BJ (cell line): ENCODE results near the gene TANC1. TPM values are rescaled to one million over a fixed set of nuclear protein-coding genes. Genes with fewer than 3 reads are reported as not detected.

ENCODE experiments used
- CTCF ChIA-PET: fragments of 350-600 bp; formaldehyde crosslinking; extraction: SDS; loops from one replicate; lab custom pipeline; 2021; ENCODE audit warnings: antibody characterized with exemption, inconsistent platforms; lab: Yijun Ruan, JAX
- POLR2A ChIA-PET: fragments of 300-600 bp; sonication (Branson Sonifier 250); formaldehyde crosslinking; extraction: SDS; loops from one replicate; lab custom pipeline; 2021; ENCODE audit warnings: antibody characterized with exemption; lab: Charles Lee
- DNase-seq: peaks from one replicate; pipeline ENCODE4 v3.0.0-alpha.2; 2011; ENCODE audit warnings: low read depth
- H3K27me3 ChIP-seq: 2 replicates; pipeline ENCODE4 v1.6.0; 2011; ENCODE audit warnings: low read length; ENCODE audit not compliant: control insufficient read depth, insufficient read depth
- H3K36me3 ChIP-seq: 2 replicates; pipeline ENCODE4 v1.5.1; 2011; ENCODE audit warnings: low read length; ENCODE audit not compliant: control insufficient read depth, insufficient read depth
- H3K4me3 ChIP-seq: 2 replicates; pipeline ENCODE4 v1.5.1; 2011; ENCODE audit warnings: low read depth, mild to moderate bottlenecking, control low read depth, low read length
- polyA plus RNA-seq: library from polyadenylated mRNA; depleted of rRNA; stranded (reverse); fragments of >200 nt; gene quantifications from 2 replicates; pipeline ENCODE4 v1.2.3, GENCODE V29; 2011
- TF ChIP-seq, protein P1 (sequence below): IDR thresholded peaks from 2 replicates; pipeline ENCODE4 v1.5.1; 2011; ENCODE audit warnings: low read depth, mild to moderate bottlenecking, control low read depth, inconsistent platforms, low read length, moderate library complexity; ENCODE audit not compliant: insufficient read depth

TANC1 gene
- polyA plus RNA-seq, 1 experiment = 22.0 TPM

DNA sequence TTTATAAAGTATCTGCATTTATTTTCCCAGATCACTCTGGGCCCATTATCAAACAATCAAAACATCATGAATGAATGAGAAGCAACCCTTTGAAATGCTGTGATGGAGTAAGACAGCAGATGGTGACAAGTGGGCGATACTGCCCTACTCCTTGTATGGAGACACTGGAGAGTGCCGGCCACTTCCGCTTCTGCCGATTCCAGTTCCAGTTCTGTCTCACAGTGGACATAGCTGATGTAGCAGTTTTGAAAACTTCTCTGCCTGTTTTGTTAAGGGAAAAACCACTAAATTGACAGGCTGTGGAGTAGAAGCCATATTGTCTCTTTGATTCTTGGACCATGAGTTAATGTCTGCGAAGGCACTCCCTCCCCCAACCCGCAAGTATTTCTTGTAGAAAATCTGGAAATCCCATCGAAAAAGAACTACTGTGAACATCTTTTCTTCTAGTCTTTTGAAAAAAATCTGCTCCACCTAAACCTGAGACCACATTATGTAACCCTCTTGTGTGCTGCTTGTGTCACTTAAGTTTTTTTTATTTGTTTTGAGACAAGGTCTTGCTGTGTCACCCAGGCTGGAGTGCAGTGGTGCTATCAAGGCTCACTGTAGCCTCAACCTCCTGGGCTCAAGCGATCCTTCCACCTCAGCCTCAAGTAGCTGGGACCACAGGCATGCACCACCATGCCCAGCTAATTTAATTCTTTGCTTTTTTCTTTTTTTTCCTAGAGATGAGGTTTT, 133.5 kb downstream of the TANC1 start:
- TF ChIP-seq, protein P1, sequence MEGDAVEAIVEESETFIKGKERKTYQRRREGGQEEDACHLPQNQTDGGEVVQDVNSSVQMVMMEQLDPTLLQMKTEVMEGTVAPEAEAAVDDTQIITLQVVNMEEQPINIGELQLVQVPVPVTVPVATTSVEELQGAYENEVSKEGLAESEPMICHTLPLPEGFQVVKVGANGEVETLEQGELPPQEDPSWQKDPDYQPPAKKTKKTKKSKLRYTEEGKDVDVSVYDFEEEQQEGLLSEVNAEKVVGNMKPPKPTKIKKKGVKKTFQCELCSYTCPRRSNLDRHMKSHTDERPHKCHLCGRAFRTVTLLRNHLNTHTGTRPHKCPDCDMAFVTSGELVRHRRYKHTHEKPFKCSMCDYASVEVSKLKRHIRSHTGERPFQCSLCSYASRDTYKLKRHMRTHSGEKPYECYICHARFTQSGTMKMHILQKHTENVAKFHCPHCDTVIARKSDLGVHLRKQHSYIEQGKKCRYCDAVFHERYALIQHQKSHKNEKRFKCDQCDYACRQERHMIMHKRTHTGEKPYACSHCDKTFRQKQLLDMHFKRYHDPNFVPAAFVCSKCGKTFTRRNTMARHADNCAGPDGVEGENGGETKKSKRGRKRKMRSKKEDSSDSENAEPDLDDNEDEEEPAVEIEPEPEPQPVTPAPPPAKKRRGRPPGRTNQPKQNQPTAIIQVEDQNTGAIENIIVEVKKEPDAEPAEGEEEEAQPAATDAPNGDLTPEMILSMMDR = no peak
- Histone ChIP-seq H3K4me3 (no peak overlapping the region), H3K27me3 (no peaks in the 10 kb centered on the region), H3K36me3 (no peaks in the 10 kb centered on the region)
- CTCF ChIA-PET = no interaction called here
- DNase-seq = no peak
- POLR2A ChIA-PET = no interaction called here

DNA sequence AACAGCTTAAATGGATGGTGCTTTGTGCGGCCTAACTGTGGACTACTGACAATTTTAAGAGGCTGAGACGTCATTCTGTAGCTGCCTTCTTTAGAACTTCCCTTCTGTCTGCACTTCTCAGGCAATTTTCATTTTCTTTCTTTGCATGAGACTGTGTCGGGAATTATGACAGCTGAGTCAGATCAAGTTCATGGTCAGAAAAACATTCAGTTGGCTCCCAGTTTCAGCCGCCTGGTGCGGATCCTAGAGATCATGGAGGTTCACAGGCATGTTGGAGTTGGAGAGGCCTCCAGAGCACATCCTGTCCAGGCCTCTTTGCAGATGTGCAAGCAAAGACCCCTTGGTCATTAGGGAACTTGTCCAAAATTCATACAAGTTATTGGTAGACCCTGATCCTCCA, 135.0 kb downstream of the TANC1 start:
- TF ChIP-seq, protein P1 = no peak
- ChIA-PET POLR2A (no interaction called here), CTCF (no interaction called here)
- Histone ChIP-seq H3K4me3 (no peak overlapping the region), H3K27me3 (no peaks in the 10 kb centered on the region), H3K36me3 (no peaks in the 10 kb centered on the region)
- no peak for DNase-seq

DNA sequence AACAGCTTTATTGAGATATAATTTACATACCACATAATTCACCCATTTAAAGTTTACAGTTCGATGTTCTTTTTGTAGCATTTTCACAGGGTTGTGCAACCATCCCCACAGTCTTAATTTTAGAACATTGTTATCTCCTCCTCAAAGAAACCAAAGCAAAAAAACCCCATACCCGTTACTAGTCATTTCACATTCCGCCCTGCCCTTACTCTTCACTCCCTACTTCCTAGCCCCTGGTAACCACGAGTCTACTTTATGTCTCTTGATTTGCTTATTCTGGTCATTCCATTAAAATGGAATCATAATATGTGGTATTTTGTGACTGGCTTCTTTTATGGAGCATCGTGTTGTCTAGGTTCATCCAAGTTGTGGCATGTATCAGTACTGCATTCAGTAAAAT, 137.7 kb downstream of the TANC1 start:
- ChIA-PET POLR2A (no interaction called here), CTCF (interaction anchor here (0.8 to 1.7 kb wide), 4 partner anchors 9 to 203 kb away, joined by 3 to 5 read pairs (median 4); no protein-coding TSS in a partner anchor)
- Histone ChIP-seq H3K36me3 (no peaks in the 10 kb centered on the region), H3K4me3 (no peak overlapping the region), H3K27me3 (no peaks in the 10 kb centered on the region)
- TF ChIP-seq, protein P1 = no peak
- DNase-seq = no peak

DNA sequence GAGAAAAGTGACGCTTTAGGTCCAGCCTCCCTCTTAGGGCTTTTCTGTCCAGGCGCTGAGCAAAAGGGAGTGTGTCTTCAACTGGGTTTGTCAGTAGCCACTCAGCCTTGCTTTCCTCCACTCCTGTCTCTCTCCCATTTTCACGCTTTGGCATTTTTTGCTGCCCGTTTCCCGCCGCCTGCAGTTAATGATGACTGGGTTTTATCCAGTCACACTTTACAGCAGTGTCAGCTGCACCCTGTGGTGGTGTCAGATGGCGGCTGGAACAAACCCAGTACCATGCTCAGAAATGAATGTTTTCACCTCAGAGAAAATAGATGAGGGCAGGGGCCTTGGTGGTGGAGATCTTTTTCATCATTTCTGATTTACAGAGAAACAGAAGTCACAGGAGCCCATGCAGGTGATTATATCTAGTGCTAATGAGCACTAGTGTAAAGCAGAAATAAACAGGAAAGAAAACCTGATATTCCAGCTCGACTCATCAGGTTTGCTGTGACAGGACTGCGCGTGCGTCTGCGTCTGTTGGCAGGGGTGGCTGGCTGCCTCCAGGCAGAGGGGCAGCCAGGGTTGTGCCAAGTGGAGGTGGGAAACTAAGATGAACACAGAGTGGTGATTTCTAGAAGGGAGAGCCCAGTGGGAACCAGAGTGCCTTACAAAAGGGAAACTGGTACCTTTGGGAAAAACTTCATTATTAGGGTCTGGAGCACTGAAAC, 139.9 kb downstream of the TANC1 start:
- TF ChIP-seq, protein P1 = no peak
- Histone ChIP-seq H3K27me3 (no peaks in the 10 kb centered on the region), H3K4me3 (no peak overlapping the region), H3K36me3 (no peaks in the 10 kb centered on the region)
- CTCF ChIA-PET = interaction anchor here (1.5 kb wide), 1 partner anchor 11 kb away, joined by 7 read pairs; no protein-coding TSS in a partner anchor
- POLR2A ChIA-PET = no interaction called here
- DNase-seq = no peak

DNA sequence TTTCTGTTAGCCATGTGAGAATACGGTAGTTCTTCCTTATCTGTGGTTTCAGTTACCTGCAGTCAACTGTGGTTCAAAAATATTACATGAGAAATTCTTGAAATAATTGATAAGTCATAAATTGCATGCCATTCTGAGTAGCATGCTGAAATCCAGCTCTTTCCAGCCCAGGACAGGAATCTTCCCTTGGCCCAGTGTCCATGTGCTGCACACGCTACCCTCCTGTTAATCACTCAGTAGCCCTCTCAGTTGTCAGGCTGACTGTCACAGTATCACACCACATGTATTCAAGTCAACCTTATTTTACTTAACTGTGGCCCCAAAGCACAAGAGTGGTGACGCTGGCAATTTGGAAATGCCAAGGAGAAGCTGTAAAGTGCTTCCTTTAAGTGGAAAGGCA, 141.1 kb downstream of the TANC1 start:
- no peak overlapping the region for H3K4me3 ChIP-seq
- TF ChIP-seq, protein P1 = no peak
- no peaks in the 10 kb centered on the region for H3K27me3 ChIP-seq
- ChIA-PET CTCF (interaction anchor here (1.5 kb wide), 1 partner anchor 9 kb away, joined by 7 read pairs; no protein-coding TSS in a partner anchor), POLR2A (no interaction called here)
- DNase-seq = no peak
- no peaks in the 10 kb centered on the region for H3K36me3 ChIP-seq
